GM18870 (cell line): ENCODE data around the gene TNP2.
A peak's percentile ranks its signal among the peaks of the same experiment; 100 is the strongest.

Experiments
- ATAC-seq: cut with Tn5 transposase; IDR thresholded peaks from one replicate; pipeline ENCODE4 v1.9.1; 2021; ENCODE audit warnings: moderate library complexity; ENCODE audit not compliant: unreplicated experiment

TNP2 gene

DNA sequence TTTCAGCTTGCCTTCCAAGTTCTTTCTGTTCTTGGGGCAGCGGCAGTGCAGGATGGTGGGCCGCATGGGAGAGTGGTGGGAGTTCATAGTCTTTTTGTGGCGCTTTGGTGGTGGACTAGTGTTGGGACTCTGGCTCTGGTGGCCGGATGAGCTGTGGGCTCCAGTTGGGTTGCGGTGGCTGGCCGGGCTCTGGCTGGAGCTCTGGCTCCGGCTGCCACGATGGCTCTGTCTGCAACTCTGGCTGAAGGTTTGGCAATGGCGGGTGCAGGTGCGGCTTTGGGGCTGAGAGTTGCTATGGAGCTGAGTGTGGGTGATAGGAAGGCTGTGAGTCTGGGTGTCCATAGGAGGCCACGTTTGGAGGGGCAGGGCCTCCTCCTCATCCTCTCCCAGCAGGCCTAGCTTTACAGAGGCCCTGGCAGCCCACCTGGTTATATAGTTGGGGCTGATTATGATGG lies at the start of gene TNP2:
TNP2 (minus strand) TSS at position 405 of the 455 bp plus-strand sequence; CDS start at position 342, 63 bp downstream.
- no peak for ATAC-seq

DNA sequence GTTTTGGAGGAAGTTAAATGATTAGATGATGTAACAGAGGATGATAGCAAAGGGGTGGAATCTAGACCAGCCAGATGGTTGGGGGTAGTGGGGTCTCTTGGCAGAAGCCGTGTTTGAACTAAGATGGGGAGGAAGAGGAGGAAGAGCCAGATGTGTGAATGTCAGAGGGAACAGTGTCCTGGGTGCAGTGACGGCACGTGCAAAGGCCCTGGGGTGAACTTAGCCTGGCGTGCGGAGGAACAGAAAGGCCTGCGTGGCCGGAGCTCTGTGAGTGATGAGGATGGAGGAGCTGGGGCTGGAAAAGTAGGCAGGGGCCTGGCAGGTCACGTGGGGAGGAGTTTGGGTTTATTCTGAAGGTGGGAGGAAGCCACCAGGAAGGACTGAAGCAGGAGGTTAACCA lies 49.7 kb upstream of the TNP2 start:
- ATAC-seq: no peak

DNA sequence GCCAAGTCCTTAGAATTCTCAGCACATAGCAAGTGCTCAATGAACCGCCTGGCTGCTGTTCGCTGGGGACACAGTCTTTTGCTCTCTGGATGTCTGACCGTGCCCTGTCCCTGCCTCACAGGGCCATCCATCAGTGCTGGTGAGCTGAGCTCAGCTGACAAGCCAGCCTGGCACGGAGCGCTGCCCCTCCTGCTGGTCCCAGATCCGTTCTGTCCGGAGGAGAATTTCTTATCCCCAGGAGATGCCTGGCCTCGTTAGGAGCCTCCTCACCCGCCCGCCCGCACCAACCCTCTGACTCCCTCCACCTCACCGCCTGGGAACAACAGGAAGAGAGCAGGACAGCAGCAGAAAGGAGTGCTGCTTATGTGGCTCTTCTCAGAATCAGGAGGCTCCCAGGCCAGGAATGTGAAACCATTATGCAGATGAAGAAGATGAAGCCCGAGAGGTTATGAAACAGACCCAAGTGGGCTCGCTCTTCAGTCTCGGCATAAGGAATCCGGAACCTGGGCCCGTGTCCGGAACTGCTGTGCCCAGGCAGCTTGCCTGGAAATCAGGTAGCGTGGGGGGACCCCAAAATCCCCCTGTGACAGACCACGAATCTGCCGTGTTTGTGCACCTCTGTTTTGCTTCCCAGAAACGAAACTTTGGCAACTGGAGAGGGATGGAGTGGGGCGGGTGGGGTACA lies 47.3 kb upstream of the TNP2 start:
- no peak for ATAC-seq

DNA sequence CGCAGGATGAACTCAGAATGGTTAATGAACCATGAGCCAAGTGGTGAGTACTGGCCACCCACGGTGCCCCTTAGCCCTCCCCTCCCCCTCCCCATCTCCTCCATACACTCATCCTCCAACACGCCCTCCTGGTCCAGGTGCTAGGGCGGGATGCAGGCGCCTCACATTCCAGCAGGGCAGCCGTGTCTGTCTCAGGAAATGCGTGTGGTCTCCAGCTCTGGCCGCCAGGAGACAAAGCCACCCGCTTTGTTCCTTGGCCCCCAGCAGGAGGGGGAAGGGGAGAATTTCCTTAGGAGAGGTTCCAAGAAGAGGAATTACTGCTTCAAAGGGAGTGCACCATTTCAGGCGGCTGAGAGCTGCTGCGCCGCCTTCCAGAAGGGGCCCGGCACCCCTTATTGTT lies 46.4 kb upstream of the TNP2 start:
- ATAC-seq: no peak

DNA sequence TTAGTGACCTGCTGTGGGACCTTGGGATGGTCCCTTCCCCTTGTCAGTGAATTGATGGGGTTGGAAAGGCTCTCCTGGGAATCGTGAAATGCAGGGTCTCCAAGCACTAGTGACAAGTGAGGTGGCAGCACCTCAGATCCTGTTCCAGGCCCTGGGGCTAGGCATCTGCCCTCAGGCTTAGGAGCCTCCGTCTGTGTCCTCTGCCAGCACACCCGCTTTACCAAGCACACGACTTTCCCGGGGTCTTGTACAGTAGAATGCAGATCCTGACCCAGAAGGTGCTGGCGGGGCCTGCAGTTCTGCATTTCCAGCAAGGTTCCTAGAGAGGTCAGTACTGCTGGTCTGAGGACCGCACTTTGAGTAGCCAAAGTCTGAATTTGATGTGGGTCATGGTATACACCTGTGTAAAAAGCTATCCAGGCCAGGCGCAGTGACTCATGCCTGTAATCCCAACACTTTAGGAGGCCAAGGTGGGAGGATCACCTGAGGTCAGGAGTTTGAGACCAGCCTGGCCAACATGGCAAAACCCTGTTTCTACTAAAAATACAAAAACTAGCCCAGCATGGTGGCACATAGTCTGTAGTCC lies 45.3 kb upstream of the TNP2 start:
- ATAC-seq: no peak

DNA sequence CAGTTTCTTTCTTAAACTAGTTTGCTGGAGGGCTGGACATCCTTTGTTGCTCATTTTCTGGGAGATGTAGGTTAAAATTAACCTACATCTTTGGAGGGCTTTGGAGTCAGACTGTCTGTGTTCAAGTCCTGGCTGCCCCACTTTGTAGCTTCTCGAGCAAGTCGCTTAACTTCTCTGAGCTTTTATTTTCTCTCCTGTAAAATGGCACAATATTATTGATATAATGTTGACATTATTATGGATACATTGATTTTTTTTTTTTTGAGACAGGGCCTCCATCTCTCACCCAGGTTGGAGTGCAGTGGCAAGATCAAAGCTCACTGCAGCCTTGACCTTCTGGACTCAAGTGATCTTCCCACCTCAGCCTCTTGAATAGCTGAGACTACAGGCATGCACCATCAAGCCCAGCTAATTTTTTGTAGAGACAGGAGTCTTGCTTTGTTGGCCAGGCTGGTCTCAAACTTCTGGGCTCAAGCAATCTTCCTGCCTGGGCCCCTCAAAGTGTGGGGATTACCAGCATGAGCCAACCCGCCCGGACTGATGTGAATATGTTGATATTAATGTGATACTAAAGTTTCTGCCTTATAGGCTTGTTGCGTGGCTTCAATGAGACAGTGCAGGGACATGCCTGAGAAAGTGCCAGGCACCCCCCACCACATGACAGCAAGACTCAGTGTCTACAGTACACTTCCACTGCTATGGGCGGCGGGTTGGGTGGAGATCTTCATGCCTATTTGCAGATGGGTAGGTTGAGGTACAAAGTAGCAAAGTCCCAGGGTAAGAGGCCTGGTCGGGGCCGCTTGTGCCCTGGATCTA lies 44.6 kb upstream of the TNP2 start:
- ATAC-seq: no peak

DNA sequence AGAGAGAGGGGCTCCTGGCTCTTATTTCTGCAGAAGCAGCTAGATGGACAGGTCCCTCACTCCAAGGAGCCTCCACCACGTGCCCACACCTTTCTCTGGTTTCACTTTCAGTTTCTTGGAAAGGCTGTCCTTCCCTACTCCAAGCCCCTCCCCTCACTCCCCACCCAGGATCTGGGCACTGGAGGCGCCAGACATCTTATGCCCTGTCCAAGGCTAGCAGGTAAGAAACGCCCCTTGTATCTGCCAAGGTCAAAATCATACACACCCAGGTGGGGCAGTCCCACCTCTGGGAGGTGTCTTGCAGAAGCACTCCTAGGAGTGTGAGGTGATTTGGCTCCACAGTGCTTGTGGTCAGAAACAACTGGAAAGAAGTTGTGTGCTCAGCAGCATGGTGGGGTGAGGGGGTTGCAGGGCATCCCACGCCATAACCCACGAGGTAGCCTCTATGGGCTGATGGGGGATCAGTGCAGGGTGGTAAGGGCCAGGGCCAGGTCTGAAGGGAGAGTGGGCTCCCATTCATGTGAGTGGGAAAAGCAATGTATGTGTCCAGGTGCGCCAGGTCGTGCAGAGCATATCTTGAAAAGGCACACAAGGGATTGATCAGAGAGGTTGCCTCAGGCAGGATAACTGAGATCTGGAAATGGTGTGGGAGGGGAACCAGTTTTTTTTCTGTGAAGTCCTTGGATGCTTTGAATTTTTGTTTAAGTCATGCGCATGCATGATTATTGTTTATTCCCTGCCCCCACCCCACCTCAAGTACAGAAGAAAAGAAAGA lies 43.8 kb upstream of the TNP2 start:
- ATAC-seq: no peak

DNA sequence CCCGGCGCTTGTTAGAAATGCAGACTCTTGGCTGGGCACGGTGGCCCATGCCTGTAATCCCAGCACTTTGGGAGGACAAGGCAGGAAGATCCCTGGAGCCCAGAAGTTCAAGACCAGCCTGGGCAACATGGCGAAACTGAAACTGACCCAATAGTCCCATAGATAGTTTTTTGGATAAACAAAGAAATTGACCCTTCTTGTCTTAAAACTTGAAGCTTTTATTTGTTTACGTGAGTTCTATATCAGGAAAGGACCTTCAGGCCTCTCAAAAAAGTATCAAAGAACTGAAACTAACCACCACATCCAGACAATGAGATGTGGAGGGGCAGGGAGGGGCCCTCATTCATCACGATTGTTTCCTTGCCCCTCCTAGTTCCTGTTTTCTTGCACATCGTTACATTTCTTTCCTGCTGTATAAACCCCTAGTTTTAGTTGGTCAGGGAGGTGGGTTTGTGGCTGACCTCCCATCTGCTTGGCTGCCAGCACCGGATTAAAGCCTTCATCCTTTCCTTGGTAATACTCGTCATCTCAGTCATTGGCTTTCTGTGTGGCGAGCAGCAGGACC lies 42.0 kb upstream of the TNP2 start:
- ATAC-seq: peak; percentile 47

DNA sequence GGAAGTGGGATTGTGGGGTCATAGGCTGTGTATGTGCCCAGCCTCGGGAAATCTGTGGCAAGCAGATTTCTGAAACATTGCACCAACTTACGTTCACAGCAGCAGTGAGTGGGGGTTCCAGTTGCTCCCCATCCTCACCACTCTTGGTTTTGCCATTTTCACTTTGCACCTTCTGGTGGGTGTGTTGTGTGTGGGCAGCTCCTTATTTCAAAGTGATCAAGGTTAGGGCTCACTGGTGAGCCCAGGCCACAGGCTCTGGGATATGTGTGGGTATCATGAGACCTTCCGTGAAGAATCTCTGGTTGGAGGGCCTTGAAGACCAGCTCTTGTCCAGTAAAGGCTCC lies 41.5 kb upstream of the TNP2 start:
- ATAC-seq: no peak

DNA sequence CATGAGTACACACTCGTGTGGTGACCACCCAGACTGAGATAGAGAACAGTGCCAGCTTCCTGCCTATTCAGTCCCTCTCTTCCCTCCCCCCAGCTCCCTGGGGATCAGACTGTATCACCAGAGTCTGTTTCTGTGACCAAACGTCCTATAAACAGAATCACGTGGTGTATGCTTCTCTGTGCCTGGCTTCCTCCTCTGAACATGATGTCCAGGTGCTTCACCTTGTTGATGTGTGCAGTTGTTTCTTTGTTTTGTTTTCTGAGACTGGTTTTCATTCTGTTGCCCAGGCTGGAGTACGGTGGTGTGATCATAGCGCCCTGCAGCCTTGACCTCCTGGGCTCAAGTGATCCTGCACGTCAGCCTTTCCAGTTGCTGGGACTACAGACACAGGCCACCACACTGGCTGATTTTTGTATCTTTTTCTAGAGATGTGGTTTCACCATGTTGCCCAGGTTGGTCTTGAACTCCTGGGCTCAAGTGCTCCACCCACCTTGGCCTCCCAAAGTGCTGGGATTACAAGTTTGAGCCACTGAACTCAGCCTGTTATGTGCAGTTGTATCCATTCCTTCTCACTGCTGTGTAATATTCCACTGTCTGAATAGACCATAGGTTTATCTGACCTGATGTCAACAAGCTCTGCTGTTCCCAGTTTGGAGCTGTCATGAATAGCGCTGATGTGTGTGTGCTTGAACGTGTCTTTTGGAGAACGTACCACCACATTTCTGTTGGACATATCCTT lies 40.9 kb upstream of the TNP2 start:
- ATAC-seq: peak; percentile 38

DNA sequence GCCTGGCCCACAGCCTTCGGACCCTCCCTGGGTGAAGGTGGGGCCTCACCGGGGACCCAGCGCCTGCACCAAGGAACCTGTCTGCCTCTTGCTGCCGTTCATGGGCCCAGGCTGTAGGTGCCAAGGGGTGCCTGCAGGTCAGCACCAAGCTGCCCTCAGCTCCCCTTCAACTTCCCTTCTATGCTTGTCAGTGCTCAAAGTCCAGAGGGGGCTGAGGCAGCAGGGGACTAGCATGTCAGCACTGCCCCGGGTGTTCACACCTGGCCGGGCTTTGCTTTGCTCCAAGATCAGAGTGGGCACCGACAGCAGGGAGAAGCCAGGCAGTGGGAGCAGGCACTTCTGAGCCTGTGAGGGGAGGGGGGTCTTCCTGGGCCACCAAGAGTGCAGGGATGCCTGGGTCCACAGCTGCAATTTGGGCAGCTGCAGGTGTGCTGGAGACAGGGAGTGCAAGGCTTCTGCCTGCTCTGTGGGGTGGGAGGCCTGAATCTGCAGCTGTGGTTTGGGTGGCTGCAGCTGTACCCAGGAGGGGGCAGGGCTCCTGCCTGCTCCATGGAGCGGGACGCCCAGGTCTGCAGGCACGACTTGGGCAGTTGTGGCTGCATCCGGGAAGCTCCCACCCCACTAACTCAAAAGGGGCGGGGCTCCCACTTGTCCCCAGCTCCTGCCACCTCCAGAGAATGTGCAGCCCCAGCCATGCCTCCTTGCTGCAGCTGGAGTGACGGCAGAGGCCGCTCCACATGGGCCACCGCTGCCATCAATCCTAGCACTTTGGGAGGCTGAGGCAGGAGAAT lies 39.6 kb upstream of the TNP2 start:
- no peak for ATAC-seq

DNA sequence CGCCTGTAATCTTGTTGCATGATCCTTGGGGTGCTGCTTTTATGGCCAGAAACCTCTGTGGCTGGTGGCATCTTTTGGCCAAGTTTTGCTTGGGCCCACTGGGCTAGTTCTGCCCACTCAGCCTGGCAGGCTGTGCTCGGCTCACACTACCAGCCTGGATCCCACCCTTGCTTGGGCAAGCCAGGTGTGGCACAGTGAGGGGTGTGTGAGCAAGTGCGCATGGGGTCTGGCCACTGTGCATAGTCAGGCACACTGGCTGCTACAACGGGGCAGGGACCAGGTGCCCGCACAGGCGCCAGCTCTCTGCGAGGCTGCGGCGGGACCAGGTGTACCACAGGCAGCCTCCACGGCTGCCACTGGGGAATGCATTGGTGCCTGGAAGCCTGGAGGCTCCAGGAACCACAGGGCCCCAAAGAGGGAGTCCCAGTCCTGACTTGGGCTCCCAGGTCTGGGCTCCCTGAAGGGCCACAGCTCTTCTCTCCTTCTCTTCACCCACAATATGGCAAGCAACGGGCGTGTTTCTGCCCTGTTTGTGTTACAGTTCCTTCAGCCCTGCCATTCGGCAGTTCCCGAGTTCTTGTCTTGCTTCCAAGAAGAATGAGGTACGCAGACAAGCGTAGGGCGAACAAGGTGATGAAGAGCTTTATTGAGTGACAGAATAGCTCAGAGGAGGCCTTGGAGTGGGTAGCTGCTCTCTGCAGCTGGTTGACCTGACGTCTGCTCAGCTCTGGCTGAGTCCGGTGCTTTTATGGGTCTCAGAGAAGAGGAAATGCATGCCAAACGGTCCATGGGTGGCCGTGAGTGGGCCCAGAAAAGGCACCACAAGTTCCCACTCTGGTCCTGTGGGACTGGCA lies 38.7 kb upstream of the TNP2 start:
- no peak for ATAC-seq

DNA sequence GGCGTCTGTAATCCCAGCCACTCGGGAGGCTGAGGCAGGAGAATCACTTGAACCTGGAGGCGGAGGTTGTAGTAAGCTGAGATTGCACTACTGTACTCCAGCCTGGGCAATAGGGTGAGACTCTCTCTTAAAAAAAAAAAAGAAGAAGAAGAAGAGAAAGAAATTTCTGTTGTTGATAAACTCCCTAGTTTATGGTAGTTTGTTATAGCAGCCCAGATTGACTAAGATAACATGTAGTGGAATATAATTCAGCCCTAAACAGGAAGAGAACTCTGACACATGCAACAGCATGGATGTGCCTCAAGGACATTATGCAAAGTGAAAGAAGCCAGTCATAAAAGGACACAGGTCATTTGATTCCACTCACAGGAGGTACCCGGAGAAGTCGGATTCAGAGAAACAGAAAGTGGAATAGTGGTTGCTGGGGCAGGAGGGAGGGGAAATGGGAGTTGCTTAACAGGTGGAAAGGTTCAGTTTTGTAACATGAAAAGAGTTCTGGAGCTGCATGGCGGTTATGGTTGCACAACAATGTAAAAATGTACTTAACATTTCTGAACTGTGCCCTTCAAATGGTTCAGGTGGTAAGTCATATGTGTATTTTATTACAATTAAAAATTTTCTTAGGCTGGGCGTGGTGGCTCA lies 38.0 kb upstream of the TNP2 start:
- no peak for ATAC-seq

DNA sequence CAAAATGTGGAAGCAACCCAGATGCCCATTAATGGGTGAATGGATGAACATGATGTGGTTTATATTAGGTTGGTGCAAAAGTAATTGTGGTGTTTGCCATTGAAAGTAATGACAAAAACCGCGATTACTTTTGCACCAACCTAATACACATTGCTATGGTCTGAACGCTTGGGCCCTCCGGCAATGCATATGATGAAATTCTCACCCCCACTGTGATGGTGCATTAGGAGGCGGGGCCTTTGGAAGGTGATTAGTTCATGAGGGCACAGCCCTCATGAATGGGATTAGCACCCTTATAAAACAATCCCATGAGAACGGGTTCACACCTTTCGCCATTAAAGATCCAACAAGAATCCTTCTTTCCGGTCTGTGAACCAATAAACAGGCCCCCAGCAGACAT lies 37.3 kb upstream of the TNP2 start:
- no peak for ATAC-seq

DNA sequence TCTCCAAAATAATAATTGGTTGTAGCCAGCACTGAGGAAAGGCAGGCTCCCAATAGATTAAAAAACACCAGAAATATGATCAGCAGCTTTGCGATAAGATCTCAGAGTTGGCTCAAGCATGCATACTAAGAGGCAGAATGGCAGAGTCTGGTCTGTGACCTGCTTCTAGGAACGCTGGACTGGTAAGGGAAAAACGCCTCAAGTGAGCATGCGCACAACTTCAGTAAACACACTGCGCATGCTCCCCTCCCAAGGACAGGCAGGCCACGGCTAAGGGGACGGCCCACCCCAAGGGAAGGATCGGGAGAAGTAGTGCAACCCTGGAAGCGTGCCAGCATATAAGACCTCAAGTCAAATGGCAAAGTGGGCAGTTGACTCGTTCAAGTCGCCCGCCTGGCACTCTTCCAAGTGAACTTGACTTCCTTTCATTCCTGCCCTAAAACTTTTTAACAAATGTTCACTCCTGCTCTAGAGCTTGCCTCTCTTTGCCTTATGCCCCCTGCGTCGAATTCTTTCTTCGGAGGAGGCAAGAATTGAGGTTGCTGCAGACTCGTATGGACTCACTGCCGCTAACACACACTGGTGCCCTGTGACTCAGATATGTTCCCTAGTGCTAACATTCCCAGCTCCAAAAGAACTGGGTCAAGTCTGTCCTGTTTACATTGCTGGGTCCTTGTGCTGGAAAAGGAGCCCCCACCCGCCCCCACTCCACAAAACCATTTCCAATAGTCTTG lies 34.4 kb upstream of the TNP2 start:
- ATAC-seq: no peak

DNA sequence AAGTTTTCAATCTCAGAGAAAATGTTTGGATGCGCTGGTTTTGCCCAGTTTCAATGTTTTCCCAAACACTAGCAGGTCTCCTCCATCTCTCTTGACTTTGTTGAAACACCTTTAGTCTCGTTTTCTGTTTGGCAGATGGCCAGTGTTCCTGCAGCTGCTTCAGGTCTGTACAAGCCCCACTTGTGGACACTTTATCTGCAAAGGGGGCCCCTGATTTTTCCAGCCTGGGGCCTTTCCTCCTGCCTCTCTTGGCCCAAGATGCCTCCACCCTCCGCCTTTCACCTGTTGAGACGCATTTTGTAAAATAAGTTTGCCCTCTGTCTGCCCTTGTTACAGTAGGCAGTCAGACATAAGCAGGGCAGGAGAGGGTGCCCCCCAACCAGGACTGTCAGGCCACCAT lies 33.9 kb upstream of the TNP2 start:
- ATAC-seq: no peak

DNA sequence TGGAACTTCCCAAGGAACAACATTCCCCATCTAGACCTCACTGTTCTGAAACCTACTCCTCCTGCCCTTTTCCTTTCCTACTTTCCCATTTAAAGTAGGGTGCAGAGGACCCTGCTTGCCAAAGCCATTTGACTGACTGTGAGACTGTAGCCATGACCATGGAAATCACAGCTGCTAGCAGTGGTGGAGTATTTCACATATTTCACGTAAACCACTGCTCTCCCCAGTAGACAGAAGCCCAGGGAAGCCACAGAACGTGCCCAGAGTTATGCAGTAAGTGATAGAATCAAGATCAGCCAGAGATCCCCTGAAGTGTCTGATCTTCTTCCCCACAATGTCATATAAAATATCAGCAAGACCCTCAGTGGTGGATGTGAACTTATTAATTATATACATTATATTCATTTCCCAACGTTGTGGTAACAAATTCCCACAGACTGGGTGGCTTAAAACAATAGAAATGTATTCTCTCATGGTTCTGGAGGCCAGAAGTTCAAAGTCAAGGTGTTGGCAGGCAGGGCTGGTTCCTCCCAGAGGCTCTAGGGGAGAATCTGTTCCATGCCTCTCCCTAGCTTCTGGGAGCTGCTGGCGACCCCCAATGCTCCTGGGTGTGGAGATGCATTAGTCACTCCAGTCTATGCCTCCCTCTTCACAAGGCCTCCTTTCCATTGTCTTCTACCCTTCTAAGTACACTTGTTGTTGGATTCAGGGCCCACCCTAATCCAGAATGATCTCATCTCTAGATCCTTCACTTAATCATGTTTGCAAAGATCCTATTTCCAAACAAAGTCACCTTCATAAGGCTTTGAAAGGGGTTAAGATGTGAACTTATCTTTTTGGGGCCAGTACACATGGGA lies 32.7 kb upstream of the TNP2 start:
- ATAC-seq: no peak
